KG1 (cell line): ENCODE data around the gene TESK2.
"Not testable (repeated sequence)": the region's sequence is repeated elsewhere in the genome, so short reads cannot be mapped to it uniquely, and the experiment has no call there.

Source experiments
- DNase-seq: peaks from one replicate; lab custom pipeline; 2025; lab: John Stamatoyannopoulos, UW

TESK2 gene, protein sequence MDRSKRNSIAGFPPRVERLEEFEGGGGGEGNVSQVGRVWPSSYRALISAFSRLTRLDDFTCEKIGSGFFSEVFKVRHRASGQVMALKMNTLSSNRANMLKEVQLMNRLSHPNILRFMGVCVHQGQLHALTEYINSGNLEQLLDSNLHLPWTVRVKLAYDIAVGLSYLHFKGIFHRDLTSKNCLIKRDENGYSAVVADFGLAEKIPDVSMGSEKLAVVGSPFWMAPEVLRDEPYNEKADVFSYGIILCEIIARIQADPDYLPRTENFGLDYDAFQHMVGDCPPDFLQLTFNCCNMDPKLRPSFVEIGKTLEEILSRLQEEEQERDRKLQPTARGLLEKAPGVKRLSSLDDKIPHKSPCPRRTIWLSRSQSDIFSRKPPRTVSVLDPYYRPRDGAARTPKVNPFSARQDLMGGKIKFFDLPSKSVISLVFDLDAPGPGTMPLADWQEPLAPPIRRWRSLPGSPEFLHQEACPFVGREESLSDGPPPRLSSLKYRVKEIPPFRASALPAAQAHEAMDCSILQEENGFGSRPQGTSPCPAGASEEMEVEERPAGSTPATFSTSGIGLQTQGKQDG

DNA sequence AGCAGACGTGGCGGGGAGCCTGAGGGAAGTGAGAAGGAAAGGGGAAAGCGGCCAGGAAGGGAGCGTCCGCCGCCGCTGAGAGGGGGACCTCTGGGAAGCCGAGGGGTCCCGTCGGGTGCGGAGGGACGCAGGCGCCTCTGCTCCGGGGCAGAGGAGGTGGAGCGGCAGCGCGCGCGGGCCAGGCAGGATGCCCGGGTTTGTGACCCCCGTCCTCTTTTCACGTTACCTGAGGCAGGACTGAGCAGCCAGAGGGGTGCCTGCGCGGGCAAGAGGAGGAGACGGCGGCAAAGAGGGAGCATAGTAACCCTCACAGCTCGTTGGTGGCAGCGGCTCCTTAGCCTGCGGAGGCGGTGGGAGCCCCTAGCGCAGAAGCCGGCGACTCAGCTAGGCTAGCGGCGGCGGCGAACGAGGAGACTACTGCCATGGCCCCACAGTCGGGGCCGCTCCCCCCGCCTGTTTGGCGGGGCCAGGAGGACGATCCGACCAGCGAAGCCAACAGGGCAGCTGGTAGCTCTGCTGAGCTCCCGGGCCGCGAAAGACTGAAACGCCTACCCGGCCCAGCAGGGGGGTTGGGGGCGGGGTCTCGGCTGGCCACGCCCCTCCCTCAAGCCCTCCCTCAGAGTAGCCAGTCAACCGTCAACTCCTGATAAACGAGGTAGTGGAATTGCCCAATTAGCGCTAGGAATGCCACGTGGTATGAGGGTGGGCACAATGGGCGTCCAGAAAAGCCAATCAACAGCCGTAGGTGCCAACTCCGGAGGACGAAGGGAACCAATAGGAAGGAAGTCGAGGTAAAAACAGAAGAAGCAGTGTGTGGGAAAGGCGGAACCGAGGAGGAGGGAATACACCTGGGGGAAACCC is at the start of gene TESK2:
Gene TESK2 (minus strand): TSS at position 538 of the 861 bp plus-strand sequence. CDS start 33,378 bp downstream, outside the sequence.
- peak; percentile 98 for DNase-seq

DNA sequence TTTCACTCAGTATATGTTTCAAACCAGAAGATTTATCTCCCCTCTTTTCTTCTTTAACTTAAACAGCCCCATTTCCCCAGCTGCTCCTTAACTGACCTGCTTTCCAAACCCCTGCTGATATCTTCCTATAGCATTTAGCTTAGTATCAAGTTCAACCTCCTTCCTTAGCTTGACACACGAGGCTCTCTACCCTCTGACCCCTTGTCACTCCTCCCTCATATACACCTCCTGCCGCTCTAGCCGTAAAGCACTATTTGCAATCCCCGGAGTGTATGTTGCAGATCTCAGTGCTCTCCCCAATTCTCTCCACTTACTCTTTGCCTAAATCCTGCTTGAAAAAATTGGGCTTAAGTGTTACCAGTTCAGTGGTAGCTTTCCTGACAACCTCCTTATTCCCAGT is 45.9 kb upstream of the TESK2 start:
- DNase-seq, result no peak

DNA sequence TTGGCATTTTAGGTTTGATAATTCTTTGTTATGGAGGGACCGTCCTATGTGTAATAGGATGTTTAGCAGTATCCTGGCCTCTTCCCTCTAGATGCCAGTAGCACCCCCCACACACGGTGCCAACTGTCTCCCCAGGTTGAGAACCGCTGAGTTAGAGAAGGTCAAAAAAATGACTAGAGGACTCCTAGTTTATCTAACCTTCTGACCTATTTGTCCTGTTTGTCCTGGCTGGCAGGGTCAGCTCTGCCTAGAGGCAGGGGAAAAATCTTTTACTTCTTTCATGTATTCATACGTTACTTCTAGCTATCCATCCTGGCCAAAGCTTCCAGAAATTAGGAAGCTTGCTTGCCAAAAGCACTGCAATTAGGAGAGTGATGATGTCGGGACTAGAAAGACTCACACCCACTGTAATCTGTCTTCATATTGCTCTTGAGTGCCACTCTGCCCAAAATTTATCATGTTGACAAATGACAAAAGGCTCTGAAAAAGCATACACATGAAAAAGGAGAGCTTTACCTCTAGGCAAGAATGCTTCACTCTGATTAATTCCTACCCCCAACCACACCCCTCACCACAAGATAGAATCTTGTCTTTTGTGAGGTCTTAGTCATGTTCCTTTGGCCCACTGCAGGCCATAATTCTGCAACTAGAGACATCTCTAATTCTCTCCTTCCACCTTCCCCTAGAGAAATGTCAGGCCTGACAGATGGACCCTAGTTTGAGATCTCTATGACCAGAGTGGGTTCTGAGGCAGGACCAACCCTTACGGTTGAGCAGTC is 45.2 kb upstream of the TESK2 start:
- no peak for DNase-seq

DNA sequence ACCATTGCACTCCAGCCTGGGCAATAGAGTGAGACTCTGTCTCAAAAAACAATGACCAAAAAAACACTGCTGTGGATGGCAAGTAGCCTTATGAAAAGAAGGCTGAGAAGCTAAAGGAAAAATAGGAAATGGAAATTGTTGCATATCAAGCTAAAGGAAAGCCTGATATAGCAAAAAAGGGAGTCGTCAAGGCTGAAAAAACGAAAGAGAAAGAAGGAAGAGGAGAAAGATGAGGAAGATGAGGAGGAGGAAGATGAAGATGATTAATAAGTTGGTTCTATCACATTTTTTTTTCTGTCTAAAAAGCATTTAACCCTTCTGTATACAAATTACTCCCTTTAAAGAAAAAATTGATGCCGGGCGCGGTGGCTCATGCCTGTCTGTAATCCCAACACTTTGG is 40.9 kb upstream of the TESK2 start:
- DNase-seq, result no peak

DNA sequence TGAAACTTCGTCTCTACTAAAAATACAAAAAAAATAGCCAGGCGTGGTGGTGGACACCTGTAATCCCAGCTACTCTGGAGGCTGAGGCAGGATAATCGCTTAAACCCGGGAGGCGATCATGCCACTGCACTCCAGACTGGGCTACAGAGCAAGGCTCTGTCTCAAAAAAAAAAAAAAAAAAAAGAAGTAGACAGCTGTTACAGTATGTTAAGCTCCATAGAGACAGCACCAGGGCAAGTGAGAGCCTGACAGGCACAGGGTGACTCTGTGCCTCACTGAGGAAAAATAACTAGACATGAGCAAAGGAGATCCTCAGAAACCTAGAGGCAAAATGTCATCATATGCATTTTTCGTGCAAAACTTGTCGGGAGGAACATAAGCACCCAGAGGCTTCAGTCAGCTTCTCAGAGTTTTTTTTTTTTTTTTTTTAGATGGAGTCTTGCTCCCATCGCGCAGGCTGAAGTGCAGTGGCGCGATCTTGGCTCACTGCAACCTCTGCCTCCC is 39.7 kb upstream of the TESK2 start:
- no peak for DNase-seq

DNA sequence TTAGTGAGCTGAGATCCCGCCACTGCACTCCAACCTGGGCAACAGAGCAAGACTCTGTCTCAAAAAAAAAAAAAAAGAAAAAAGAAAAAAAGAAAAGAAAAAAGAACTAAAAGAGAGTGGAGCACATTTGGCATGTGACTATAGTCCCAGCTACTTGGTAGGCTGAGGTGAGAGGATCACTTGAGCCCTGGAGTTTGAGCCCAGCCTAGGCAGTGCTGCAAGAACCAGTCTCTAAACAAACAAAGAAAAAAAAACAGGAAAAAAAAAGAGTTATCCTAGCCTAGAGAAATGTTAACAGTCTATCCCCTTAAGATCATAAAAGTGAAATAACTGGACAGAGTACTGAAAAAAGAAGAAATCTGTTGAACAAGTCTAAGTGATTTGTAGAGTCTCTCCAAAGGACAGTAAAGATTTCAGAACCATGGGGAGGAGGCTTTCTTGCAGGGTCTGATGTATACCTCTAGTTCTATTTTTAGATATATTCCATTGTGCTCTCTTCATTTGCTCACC is 35.2 kb upstream of the TESK2 start:
- no peak for DNase-seq

DNA sequence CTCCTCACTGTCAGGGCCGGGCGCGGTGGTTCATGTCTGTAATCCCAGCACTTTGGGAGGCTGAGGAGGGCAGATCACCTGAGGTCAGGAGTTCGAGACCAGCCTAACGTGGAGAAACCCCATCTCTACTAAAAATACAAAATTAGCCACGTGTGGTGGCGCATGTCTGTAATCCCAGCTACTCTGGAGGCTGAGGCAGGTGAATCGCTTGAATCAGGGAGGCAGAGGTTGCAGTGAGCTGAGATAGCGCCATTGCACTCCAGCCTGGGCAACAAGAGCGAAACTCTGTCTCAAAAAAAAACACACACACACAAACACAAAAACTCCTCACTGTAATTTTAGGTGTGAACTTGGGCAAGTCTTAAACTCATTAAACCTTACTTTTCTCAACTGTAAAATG is 33.0 kb upstream of the TESK2 start:
- DNase-seq, result not testable (repeated sequence)

DNA sequence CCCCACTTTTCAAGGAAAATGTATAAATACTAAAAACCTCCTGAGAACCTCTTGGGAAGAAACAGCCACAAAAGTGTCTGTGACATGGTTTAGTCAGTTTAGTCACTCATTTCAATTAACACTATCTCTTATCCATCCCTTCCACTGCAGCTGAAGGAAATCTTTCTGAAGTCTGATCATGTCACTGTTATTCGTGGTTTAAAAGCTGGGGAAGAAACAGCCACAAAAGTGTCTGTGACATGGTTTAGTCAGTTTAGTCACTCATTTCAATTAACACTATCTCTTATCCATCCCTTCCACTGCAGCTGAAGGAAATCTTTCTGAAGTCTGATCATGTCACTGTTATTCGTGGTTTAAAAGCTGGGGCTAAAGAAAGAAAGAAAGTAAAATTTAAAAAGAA is 32.6 kb upstream of the TESK2 start:
- DNase-seq, result not testable (repeated sequence)

DNA sequence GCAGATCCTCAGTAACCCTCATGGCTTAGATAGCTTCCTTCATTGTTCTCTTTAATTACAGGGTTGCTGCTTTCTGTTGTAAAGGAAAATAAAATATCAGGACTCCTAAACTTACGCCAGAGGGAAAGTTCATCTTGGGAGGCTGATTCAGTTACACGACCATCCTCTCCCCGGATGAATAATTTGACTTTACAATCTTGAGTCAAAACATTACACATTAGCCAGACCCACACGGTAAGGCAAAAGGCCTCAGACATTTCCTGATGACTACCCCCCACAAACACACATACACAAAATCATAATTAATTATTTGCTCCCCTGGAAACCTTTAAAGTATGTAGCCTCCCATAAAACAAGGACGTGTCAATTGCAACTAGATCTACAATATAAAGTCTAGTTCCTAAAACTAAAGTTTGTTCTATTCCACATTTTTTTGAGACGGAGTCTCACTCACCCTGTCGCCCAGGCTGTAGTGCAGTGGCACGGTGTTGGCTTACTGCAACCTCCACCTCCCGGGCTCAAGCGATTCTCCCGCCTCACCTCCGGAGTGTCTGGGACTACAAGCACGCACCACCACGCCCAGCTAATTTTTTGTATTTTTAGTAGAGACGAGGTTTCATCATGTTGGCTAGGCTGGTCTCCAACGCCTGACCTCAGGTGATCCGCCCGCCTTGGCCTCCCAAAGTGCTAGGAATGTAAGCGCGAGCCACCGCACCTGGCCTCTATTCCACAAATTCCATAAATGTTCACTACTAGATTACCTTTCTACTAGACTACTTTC is 31.6 kb upstream of the TESK2 start:
- no peak for DNase-seq

DNA sequence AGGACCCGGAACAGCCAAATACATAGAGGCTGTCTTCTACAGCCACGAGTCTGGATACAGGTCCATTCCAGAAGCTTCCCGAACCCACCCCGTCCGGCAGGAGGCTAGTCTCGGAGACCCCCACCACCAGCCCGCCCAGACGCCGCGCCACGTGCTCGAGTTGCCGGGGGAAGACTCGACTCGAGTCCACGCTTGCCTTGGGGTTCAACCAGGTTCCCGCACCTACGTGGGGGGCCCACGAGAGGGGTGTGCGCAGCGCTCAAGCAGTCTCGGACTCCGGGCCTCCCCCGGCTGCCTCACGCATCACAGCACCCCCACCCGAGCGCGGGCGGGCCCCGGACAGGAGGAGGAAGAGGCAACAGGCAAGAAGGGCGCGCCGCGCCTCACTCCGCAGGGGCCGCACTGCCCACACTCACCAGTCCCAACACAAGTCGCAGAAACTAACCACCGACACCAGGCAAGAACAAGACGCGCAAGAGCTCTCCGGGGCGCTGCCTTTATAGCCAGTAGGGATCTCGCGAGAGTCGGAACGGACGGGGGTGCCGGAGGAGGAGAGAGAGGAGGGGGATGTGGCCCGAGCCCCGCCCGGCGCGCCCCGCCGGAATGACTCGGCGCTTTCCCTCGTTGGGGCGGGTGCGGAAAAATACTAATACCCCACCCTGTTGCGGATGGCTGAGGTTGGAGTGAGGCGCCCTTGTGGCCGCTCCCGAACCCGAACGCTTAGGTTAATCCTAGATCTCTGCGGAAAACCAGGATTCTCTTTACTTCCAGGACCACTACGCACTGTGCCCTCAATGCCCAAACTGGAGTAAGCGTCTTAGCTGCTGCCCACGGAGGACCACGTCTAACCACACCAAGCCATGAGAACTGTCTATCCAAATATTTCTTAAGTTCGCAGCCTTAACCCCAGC is 30.7 kb upstream of the TESK2 start, which contains the start of gene PRDX1:
Gene PRDX1 (minus strand): TSS at position 472 of the 911 bp plus-strand sequence. CDS start 2,841 bp downstream, outside the sequence.
- DNase-seq, result peak; percentile 84

DNA sequence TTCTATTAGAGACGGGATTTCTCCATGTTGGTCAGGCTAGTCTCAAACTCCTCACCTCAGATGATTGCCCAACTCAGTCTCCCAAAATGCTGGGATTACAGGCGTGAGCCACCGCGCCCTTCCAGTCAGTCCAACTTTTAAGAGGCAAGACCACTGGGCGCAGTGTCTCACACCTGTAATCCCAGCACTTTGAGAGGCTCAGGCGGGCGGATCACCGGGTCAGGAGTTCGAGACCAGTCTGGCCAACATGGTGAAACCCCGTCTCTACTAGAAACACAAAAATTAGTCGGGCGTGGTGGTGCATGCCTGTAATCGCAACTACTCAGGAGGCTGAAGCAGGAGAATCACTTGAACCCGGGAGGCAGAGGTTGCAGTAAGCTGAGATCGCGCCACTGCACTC is 28.8 kb upstream of the TESK2 start:
- DNase-seq, result not testable (repeated sequence)

DNA sequence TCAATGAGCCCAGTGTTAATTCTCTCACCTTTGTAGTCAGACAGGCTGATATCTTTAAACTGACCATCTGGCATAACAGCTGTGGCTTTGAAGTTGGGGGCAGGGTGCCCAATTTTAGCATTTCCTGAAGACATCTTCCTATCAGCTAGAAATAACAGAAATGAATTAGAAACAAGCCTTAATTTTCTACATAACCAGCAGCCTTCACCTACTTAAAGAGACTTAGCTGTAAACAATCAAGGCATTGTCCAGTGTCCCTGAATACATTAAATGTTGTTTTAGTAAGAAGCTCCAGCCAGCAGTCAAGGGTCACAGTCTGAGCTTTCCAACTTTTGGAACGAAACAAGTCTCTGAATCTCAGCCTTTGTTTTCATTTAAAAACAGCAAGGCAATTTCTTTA is 27.9 kb upstream of the TESK2 start:
- no peak for DNase-seq

DNA sequence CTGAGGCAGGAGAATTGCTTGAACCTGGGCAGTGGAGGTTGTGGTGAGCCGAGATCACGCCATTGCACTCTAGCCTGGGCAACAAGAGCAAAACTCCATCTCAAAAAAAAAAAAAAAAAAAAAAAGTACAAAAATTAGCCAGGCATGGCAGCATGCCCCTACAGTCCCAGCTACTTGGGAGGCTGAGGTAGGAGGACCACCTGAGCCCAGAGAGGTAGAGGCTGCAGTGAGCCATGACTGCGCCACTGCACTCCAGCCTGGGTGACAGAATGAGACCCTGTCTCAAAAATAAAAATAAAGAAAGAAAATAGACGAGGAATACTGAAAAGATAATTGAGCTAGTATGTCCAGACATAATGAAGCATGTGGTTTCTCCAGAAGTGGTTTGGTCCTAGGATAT is 27.4 kb upstream of the TESK2 start:
- DNase-seq, result not testable (repeated sequence)

DNA sequence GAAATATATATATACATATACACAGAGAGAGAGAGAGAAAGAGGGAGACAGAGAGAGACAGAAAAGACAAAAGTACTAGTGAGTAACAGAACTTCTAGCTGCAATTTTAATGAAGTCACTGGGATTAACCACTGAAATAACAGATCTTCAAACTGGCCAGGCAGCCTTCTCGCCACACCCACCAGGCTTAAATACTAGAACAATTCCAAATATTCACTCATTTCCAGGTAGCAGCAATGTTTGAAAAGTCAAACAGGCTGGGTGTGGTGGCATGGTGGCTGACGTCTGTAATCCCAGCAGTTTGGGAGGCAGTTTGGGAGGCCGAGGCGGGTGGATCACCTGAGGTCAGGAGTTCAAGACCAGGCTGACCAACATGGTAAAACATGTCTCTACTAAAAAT is 25.5 kb upstream of the TESK2 start:
- no peak for DNase-seq

DNA sequence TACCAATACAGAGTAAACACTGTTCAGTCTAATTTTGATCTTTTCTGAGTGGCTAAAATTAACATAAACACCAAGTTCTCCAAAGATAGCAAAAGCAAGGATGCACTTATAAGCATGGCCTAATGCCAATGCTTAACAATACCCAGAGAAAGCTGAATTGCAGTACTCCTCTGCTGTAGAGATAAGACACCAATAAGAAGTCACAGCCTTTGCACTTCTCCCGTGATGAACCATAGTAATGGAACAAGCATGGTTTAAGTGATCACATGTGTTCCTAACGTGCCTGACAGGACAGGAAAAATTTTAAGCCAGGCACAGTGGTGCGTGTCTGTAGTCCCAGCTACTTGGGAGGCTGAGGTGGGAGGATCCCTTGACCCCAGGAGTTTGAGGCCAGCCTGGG is 25.1 kb upstream of the TESK2 start:
- no peak for DNase-seq

DNA sequence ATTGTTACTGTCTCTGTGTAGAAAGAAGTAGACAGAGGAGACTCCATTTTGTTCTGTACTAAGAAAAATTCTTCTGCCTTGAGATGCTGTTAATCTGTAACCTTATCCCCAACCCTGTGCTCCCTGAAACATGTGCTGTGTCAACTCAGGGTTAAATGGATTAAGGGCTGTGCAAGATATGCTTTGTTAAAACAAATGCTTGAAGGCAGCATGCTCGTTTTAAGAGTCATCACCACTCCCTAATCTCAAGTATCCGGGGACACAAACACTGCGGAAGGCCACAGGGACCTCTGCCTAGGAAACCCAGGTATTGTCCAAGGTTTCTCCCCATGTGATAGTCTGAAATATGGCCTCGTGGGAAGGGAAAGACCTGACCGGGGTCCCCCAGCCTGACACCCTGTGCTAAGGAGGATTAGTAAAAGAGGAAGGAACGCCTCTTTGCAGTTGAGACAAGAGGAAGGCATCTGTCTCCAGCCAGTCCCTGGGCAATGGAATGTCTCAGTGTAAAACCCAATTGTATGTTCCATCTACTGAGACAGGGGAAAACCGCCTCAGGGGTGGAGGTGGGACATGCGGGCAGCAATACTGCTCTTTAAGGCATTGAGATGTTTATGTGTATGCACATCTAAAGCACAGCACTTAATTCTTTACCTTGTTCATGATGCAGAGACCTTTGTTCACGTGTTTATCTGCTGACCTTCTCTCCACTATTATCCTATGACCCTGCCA is 22.7 kb upstream of the TESK2 start:
- not testable (repeated sequence) for DNase-seq

DNA sequence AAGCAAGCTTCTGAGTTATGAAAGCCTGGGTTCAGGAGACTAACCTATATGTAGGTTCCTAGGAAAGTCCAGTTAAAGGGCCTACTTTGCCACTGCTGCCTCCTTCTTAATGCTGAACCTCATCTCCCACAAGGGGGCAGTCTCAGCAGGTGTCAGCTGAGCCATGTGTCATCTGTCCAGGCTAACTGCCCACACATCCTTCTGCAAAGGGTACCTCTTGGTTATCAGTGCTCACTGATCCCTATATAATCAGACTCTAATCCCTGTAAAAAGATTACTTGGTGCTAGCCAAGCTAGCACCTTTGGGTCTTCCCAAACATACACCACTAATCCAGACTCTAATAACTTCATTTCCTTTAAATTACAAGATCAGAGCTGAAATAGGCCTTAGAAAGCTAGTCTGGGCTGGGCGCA is 21.7 kb upstream of the TESK2 start:
- peak; percentile 22 for DNase-seq

DNA sequence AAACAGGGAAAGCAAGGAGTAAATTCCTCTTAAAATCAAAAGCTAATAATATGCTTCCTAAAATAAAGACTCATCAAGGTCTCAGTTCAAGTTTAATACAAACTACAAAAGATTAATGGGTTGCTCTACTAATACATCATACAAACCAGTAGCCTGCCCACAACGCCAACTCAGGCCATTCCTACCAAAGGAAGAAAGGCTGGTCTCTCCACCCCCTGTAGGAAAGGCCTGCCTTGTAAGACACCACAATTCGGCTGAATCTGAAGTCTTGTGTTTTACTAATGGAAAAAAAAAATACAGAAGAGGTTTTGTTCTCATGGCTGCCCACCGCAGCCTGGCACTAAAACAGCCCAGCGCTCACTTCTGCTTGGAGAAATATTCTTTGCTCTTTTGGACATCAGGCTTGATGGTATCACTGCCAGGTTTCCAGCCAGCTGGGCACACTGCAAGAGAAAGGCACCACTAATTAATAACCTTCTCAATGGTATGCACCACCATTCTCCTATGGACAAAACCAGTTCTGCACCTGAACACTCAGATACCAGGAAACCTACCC is 20.1 kb upstream of the TESK2 start:
- DNase-seq, result no peak
